Ishikawa (cell line): ENCODE results near the gene DDX42.

Experiments used
- CEBPB ChIP-seq: IDR thresholded peaks from 2 replicates; pipeline ENCODE4 v1.6.1; 2012
- CREB1 ChIP-seq: IDR thresholded peaks from 2 replicates; pipeline ENCODE4 v1.6.1; 2012; ENCODE audit warnings: low read depth
- FOXM1 ChIP-seq: IDR thresholded peaks from 2 replicates; pipeline ENCODE4 v1.6.1; 2012; ENCODE audit warnings: low read depth, borderline replicate concordance
- MAX ChIP-seq: IDR thresholded peaks from 2 replicates; pipeline ENCODE4 v1.6.1; 2012
- NFIC ChIP-seq: IDR thresholded peaks from 2 replicates; pipeline ENCODE4 v1.6.1; 2012
- RAD21 ChIP-seq: IDR thresholded peaks from 2 replicates; pipeline ENCODE4 v1.6.1; 2012; ENCODE audit warnings: low read depth
- REST ChIP-seq: IDR thresholded peaks from 2 replicates; pipeline ENCODE4 v1.6.1; 2012; ENCODE audit warnings: low read depth, mild to moderate bottlenecking
- TCF12 ChIP-seq: IDR thresholded peaks from 2 replicates; pipeline ENCODE4 v1.6.1; 2012; ENCODE audit warnings: low read depth
- USF1 ChIP-seq: IDR thresholded peaks from 2 replicates; pipeline ENCODE4 v1.6.1; 2012
- YY1 ChIP-seq: IDR thresholded peaks from 2 replicates; pipeline ENCODE4 v1.6.1; 2012; ENCODE audit warnings: low read depth

DNA sequence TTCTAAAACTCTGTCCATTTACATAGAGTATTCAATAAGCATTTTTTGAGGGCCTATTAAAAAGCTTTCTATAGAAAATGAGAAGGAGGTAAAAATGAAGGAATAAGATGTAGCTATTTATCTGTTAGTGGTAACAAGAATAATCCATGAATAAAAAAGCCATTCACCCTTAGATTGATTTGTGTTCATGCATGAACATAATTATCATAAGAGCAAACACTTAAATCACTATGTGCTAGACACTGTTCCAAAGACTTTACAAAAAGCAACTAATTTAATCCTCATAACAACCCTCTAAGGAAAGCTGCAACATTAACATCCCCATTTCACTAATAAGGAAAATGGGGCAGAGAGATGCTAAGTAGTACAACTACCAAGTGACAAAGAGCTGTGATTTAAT is 7.2 kb upstream of the DDX42 start:
- TF ChIP-seq MAX (no peak), CEBPB (no peak), CREB1 (no peak), FOXM1 (no peak), USF1 (no peak), NFIC (no peak), REST (no peak), RAD21 (no peak), TCF12 (no peak), YY1 (no peak)
